ENCODE measurements around the gene CD47.

The CD47 gene

GRCh38 chr3:108036984-108037741 is 53.7 kb downstream of the CD47 start:
- ChIA-PET CTCF (interaction anchor here (1.0 to 1.3 kb wide), 2 partner anchors 110 to 376 kb away, joined by 3 to 4 read pairs; no protein-coding TSS in a partner anchor), POLR2A (no interaction called here)
- DNase-seq (ENCODE audit: low read depth, low spot score): no peak
- no peak overlapping the region for H3K4me3 ChIP-seq (ENCODE audit: low read depth, low read length)
- no peak for TF ChIP-seq CTCF (IDR thresholded peaks at IDR 0.05; ENCODE audit: insufficient read depth, low read length, missing control alignments)

DNA sequence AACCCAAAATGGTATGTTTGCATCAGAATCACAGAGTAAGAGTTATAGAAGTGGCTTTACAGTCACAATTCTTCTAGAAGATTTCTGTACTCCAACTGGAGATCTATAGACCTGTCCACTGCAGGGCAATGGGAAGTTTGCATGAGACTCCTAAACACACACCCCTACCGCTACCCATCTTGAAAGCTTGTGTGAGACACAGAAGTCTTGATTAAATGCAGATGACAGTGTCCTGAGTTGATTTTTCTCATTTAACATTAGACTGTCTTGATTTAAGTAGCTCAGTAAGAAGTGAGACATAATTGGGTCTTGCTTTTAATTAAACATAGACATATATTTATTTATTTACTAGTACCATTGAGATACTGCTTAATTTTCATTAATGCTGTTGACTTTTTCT is 54.4 kb downstream of the CD47 start:
- CTCF ChIA-PET: interaction anchor here (1.0 to 1.3 kb wide), 2 partner anchors 109 to 376 kb away, joined by 3 to 4 read pairs; no protein-coding TSS in a partner anchor
- H3K4me3 ChIP-seq (ENCODE audit: low read depth, low read length): no peak overlapping the region
- DNase-seq (ENCODE audit: low read depth, low spot score): no peak
- POLR2A ChIA-PET: no interaction called here
- TF ChIP-seq CTCF (IDR thresholded peaks at IDR 0.05; ENCODE audit: insufficient read depth, low read length, missing control alignments): no peak

DNA sequence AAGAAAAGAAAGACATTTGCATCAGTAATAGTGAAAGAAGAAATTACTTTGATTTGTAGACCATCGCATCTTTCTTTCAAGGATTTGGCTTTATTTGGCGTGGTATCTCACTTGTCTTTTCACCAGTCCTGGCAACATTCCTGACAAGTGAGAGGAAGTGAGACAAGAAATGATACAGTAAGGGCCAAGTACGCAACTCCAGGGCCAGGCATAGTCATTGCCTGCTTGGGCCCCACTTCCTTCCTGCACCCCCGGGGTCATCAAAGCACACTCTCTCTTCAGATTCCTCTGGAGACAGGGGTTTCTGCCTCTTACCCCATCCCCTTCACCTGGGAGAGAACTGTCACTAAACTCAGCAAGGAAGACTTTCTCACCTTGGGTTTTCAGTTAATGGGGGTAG is 55.1 kb downstream of the CD47 start:
- H3K4me3 ChIP-seq (ENCODE audit: low read depth, low read length): no peak overlapping the region
- no peak for DNase-seq (ENCODE audit: low read depth, low spot score)
- ChIA-PET CTCF (interaction anchor here (1.3 to 4.1 kb wide), 2 partner anchors 8 to 375 kb away, joined by 4 to 18 read pairs; no protein-coding TSS in a partner anchor), POLR2A (no interaction called here)
- TF ChIP-seq CTCF (IDR thresholded peaks at IDR 0.05; ENCODE audit: insufficient read depth, low read length, missing control alignments): no peak

DNA sequence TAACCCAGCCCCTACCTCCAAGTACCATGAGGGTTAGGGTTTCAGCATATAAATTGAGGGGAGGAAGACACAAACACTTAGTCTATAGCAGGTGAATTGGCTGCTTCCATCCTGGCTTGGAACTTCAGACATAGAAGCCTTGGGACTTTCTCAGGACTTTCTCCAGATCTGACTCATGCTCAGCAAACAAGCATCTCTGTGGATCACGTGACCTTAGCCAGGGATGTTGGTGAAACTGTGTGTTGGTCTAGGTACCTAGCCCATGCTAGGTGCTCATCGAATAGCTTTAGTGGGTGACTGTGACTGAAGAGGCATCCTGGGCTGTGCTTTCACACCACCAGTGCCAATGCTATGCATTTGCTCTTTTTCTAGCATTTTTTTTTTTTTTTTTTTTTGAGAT is 58.9 kb downstream of the CD47 start:
- no peak for DNase-seq (ENCODE audit: low read depth, low spot score)
- POLR2A ChIA-PET: no interaction called here
- H3K4me3 ChIP-seq (ENCODE audit: low read depth, low read length): no peak overlapping the region
- no peak for TF ChIP-seq CTCF (IDR thresholded peaks at IDR 0.05; ENCODE audit: insufficient read depth, low read length, missing control alignments)
- CTCF ChIA-PET: interaction anchor here (4.1 kb wide), 1 partner anchor 12 kb away, joined by 18 read pairs; no protein-coding TSS in a partner anchor

DNA sequence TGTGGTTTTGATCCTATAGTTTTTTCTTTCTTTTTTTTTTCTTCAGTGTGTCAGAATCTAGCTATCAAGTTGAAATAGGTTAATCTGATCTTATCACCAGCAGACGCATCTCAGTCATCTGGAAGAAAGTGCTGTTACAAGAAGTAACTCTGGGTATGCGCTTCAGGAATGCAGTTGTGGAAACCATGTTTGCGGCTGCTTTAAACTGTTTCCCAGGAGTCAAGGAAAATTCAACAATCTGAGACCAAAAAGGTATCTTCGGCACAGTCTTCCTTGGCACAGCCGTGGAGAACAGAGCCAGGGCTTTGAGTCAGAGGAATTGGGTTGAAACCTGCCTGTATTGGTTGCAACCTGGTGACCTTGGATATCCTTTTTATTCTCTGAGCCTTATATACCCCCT is 59.9 kb downstream of the CD47 start:
- DNase-seq (ENCODE audit: low read depth, low spot score): no peak
- no peak for TF ChIP-seq CTCF (IDR thresholded peaks at IDR 0.05; ENCODE audit: insufficient read depth, low read length, missing control alignments)
- H3K4me3 ChIP-seq (ENCODE audit: low read depth, low read length): no peak overlapping the region
- CTCF ChIA-PET: interaction anchor here (0.6 to 1.1 kb wide), 2 partner anchors 24 to 57 kb away, joined by 3 read pairs; no protein-coding TSS in a partner anchor
- POLR2A ChIA-PET: no interaction called here

- no peak for DNase-seq (ENCODE audit: low read depth, low spot score)
- POLR2A ChIA-PET: no interaction called here
- TF ChIP-seq CTCF (IDR thresholded peaks at IDR 0.05; ENCODE audit: insufficient read depth, low read length, missing control alignments): no peak
- H3K4me3 ChIP-seq (ENCODE audit: low read depth, low read length): no peak overlapping the region
- CTCF ChIA-PET: interaction anchor here (0.6 to 0.8 kb wide), 2 partner anchors 13 to 608 kb away, joined by 3 read pairs; no protein-coding TSS in a partner anchor
Measured at GRCh38 chr3:108029466-108029865, 61.4 kb downstream of the CD47 start.

Measured in AG04449 (cell line).